ENCODE results near the gene C2CD2L. TPM values are rescaled to one million over a fixed set of nuclear protein-coding genes. Genes with fewer than 3 reads are reported as not detected.

Gene C2CD2L
- total and polyA plus RNA-seq, 3 donors from 2014 or later, result 7.8 to 12.3 (median 11.7) TPM

DNA sequence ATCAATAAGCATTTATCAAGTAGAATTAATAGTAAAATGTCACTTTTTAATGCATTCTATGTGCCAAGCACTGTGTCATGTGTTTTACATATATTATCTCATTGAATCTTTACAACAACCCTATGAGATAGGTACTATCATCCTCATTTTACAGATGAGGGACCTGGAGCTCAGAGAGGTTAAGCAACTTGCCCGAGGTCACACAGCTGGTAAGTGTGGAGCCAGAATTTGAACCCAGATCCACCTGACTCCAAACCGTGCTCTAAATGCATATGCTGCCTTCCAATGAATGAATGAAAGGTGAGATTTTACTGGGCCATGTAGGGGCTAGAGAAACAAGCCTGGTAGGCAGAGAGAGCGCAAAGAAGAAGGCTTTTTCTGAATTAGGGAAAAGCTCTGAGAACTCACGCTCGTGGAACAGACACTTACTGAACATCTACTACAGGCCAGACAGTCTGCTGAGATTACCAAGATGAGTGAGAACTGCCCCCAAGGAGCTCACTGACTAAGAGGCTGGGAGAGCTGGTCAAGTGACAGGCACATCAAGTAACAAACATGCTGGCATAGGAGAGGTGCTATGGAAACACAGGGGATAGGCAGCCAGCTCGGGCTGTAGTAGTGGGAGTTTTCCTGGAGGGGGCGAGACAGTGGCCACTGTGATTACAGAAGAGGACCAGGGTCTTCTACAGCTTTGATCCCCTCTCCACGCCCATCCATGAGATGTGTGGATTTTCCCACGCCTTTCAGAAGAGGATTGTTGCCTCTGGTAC is 46.1 kb downstream of the C2CD2L start:
- Histone ChIP-seq H3K27me3 (no peaks in the 10 kb centered on the region), H3K27ac (no peak overlapping the region), H3K4me1 (peaks cover 9% of the 10 kb centered on the region), H3K9me3 (no peaks in the 10 kb centered on the region), H3K4me3 (no peak overlapping the region), H3K36me3 (ENCODE audit: low read depth, missing control alignments) (no peaks in the 10 kb centered on the region)
- WGBS, 2 donors, result 85 to 87% methylated on average over 9 of the region's 9 CpGs
- TF ChIP-seq CTCF (IDR thresholded peaks at IDR 0.05) (no peak), POLR2A (IDR thresholded peaks at IDR 0.05) (no peak)
- intact Hi-C loops (cut with DNase I; ENCODE audit: low total_unique reads), result no loop called here
- DNase-seq, result no peak

- WGBS, 2 donors, result 88 to 94% methylated on average over 6 of the region's 6 CpGs
- no peaks in the 10 kb centered on the region for H3K27me3 ChIP-seq
- no peak overlapping the region for H3K4me3 ChIP-seq
- no peaks in the 10 kb centered on the region for H3K36me3 ChIP-seq (ENCODE audit: low read depth, missing control alignments)
- intact Hi-C loops (cut with DNase I; ENCODE audit: low total_unique reads), result no loop called here
- TF ChIP-seq CTCF (IDR thresholded peaks at IDR 0.05) (no peak), POLR2A (IDR thresholded peaks at IDR 0.05) (no peak)
- H3K27ac ChIP-seq, result no peak overlapping the region
- DNase-seq, result no peak
- H3K9me3 ChIP-seq, result no peaks in the 10 kb centered on the region
- peaks cover 4% of the 10 kb centered on the region for H3K4me1 ChIP-seq
Observed at GRCh38 chr11:119154178-119154577, 47.0 kb downstream of the C2CD2L start.

GRCh38 chr11:119155733-119156492 is 48.8 kb downstream of the C2CD2L start:
- H3K36me3 ChIP-seq (ENCODE audit: low read depth, missing control alignments), result no peaks in the 10 kb centered on the region
- TF ChIP-seq CTCF (IDR thresholded peaks at IDR 0.05), result no peak
- no peak for TF ChIP-seq POLR2A (IDR thresholded peaks at IDR 0.05)
- H3K4me3 ChIP-seq, result no peak overlapping the region
- H3K9me3 ChIP-seq, result no peaks in the 10 kb centered on the region
- intact Hi-C loops (cut with DNase I; ENCODE audit: low total_unique reads), result no loop called here
- H3K27me3 ChIP-seq, result no peaks in the 10 kb centered on the region
- 72 to 80% methylated on average over 8 of the region's 8 CpGs for WGBS, 2 donors
- no peak for DNase-seq
- no peaks in the 10 kb centered on the region for H3K4me1 ChIP-seq
- H3K27ac ChIP-seq, result no peak overlapping the region

- Histone ChIP-seq H3K4me3 (no peak overlapping the region), H3K4me1 (no peaks in the 10 kb centered on the region), H3K27me3 (no peaks in the 10 kb centered on the region), H3K27ac (no peak overlapping the region), H3K36me3 (ENCODE audit: low read depth, missing control alignments) (no peaks in the 10 kb centered on the region), H3K9me3 (no peaks in the 10 kb centered on the region)
- intact Hi-C loops (cut with DNase I; ENCODE audit: low total_unique reads), result no loop called here
- no peak for DNase-seq
- TF ChIP-seq CTCF (IDR thresholded peaks at IDR 0.05) (no peak), POLR2A (IDR thresholded peaks at IDR 0.05) (no peak)
- 86 to 96% methylated on average over 10 of the region's 10 CpGs for WGBS, 2 donors
Observed at GRCh38 chr11:119156496-119156895, 49.4 kb downstream of the C2CD2L start.
